H9 (cell line): Measurements from ENCODE around the gene GALNS. TPM values are rescaled to one million over a fixed set of nuclear protein-coding genes. Genes with fewer than 3 reads are reported as not detected.

Experiments
- DNase-seq: peaks from one replicate; pipeline ENCODE4 v3.0.0-alpha.2; 2017
- H2AFZ ChIP-seq: one replicate; pipeline ENCODE4 v1.6.1; 2013; ENCODE audit warnings: mild to moderate bottlenecking, low read length, control low read depth, moderate library complexity
- H2AK5ac ChIP-seq: 2 replicates; pipeline ENCODE4 v1.6.1; 2013; ENCODE audit warnings: low read length, control low read depth, mixed read lengths; ENCODE audit not compliant: insufficient read length
- H2BK120ac ChIP-seq: one replicate; pipeline ENCODE4 v1.6.1; 2013; ENCODE audit warnings: low read depth, mild to moderate bottlenecking, low read length, control low read depth, inconsistent platforms; ENCODE audit not compliant: poor library complexity, severe bottlenecking
- H2BK12ac ChIP-seq: 2 replicates; pipeline ENCODE4 v1.6.1; 2013; ENCODE audit warnings: low read length, control low read depth, mixed read lengths, low read depth; ENCODE audit not compliant: insufficient read length
- H2BK15ac ChIP-seq: 2 replicates; pipeline ENCODE4 v1.6.1; 2013; ENCODE audit warnings: low read depth, low read length, control low read depth
- H2BK20ac ChIP-seq: one replicate; pipeline ENCODE4 v1.6.1; 2013; ENCODE audit warnings: low read depth, mild to moderate bottlenecking, low read length, control low read depth, inconsistent platforms; ENCODE audit not compliant: poor library complexity, severe bottlenecking
- H2BK5ac ChIP-seq: 2 replicates; pipeline ENCODE4 v1.6.1; 2013; ENCODE audit warnings: low read length, control low read depth, mixed read lengths; ENCODE audit not compliant: insufficient read length
- H3K14ac ChIP-seq: 2 replicates; pipeline ENCODE4 v1.6.1; 2013; ENCODE audit warnings: low read length, control low read depth; ENCODE audit not compliant: insufficient read depth
- H3K18ac ChIP-seq: 2 replicates; pipeline ENCODE4 v1.6.1; 2013; ENCODE audit warnings: low read depth, mild to moderate bottlenecking, mixed read lengths, low read length, control low read depth; ENCODE audit not compliant: insufficient read length
- H3K23ac ChIP-seq: 2 replicates; pipeline ENCODE4 v1.6.1; 2013; ENCODE audit warnings: low read length, control low read depth, mixed read lengths, low read depth; ENCODE audit not compliant: insufficient read length
- H3K23me2 ChIP-seq: 2 replicates; pipeline ENCODE4 v1.6.1; 2013; ENCODE audit warnings: low read depth, mild to moderate bottlenecking, mixed read lengths, low read length, control low read depth; ENCODE audit not compliant: insufficient read length, poor library complexity, severe bottlenecking
- H3K27ac ChIP-seq: 2 replicates; pipeline ENCODE4 v1.5.1; 2013; ENCODE audit warnings: low read length, control low read depth, mixed read lengths, low read depth; ENCODE audit not compliant: insufficient read length
- H3K27me3 ChIP-seq: 2 replicates; pipeline ENCODE4 v1.6.1; 2013; ENCODE audit warnings: low read length, control low read depth, inconsistent platforms; ENCODE audit not compliant: insufficient read depth
- H3K4ac ChIP-seq: 2 replicates; pipeline ENCODE4 v1.6.1; 2013; ENCODE audit warnings: low read depth, mild to moderate bottlenecking, control low read depth, inconsistent platforms, low read length, moderate library complexity
- H3K4me1 ChIP-seq: 2 replicates; pipeline ENCODE4 v1.6.1; 2013; ENCODE audit warnings: low read length, control low read depth, inconsistent platforms; ENCODE audit not compliant: insufficient read depth
- H3K4me2 ChIP-seq: 2 replicates; pipeline ENCODE4 v1.6.1; 2013; ENCODE audit warnings: low read length, control low read depth, mixed read lengths; ENCODE audit not compliant: insufficient read length, insufficient read depth
- H3K56ac ChIP-seq: 2 replicates; pipeline ENCODE4 v1.6.1; 2013; ENCODE audit warnings: low read depth, mild to moderate bottlenecking, mixed read lengths, low read length, control low read depth; ENCODE audit not compliant: insufficient read length
- H3K79me1 ChIP-seq: 2 replicates; pipeline ENCODE4 v1.6.1; 2013; ENCODE audit warnings: low read depth, mild to moderate bottlenecking, moderate library complexity, low read length, control low read depth, inconsistent platforms; ENCODE audit not compliant: insufficient read depth, poor library complexity, severe bottlenecking
- H3K79me2 ChIP-seq: 2 replicates; pipeline ENCODE4 v1.6.1; 2013; ENCODE audit warnings: low read length, control low read depth, inconsistent platforms; ENCODE audit not compliant: insufficient read depth
- H3K9ac ChIP-seq: 2 replicates; pipeline ENCODE4 v1.6.1; 2013; ENCODE audit warnings: low read length, control low read depth, mixed read lengths; ENCODE audit not compliant: insufficient read length; ENCODE audit errors: extremely low read depth
- H3K9me3 ChIP-seq: one replicate; pipeline ENCODE4 v1.6.1; 2013; ENCODE audit warnings: low read depth, low read length, inconsistent platforms; ENCODE audit not compliant: control insufficient read depth
- H3T11ph ChIP-seq: one replicate; pipeline ENCODE4 v1.6.1; 2013; ENCODE audit warnings: mild to moderate bottlenecking, low read length, control low read depth, inconsistent platforms
- H4K20me1 ChIP-seq: one replicate; pipeline ENCODE4 v1.6.1; 2013; ENCODE audit not compliant: control insufficient read depth, insufficient read length, insufficient read depth
- H4K5ac ChIP-seq: 2 replicates; pipeline ENCODE4 v1.6.1; 2013; ENCODE audit warnings: low read depth, mild to moderate bottlenecking, mixed read lengths, low read length, control low read depth; ENCODE audit not compliant: insufficient read length
- H4K8ac ChIP-seq: replicated peaks from 2 replicates; pipeline ENCODE4 v1.6.1; 2013; ENCODE audit warnings: low read length, control low read depth, mixed read lengths, low read depth; ENCODE audit not compliant: insufficient read length
- H4K91ac ChIP-seq: 2 replicates; pipeline ENCODE4 v1.6.1; 2013; ENCODE audit warnings: low read depth, mild to moderate bottlenecking, moderate library complexity, mixed read lengths, low read length, control low read depth; ENCODE audit not compliant: insufficient read length
- H3K27ac Mint-ChIP-seq, 3 experiments: 2 replicates in 2 of 3; 3 replicates in 1 of 3; pipeline ENCODE4 v1.8.0; 2020 to 2021; ENCODE audit warnings: mixed read lengths in 3 of 3, mild to moderate bottlenecking in 1 of 3, moderate library complexity in 1 of 3
- H3K27me3 Mint-ChIP-seq: 2 replicates; pipeline ENCODE4 v1.8.0; 2021; ENCODE audit warnings: low read depth, mild to moderate bottlenecking, moderate library complexity, mixed read lengths
- H3K36me3 Mint-ChIP-seq, 3 experiments: 2 replicates in 2 of 3; 3 replicates in 1 of 3; pipeline ENCODE4 v1.8.0; 2020 to 2021; ENCODE audit warnings: low read depth in 3 of 3, mixed read lengths in 3 of 3; ENCODE audit not compliant: insufficient read depth in 1 of 3
- H3K4me1 Mint-ChIP-seq, 2 experiments: 2 replicates each; pipeline ENCODE4 v1.8.0; 2020; ENCODE audit warnings: mixed read lengths in 2 of 2
- H3K4me3 Mint-ChIP-seq, 2 experiments: 2 replicates in 1 of 2; 3 replicates in 1 of 2; pipeline ENCODE4 v1.8.0; 2020 to 2021; ENCODE audit warnings: mild to moderate bottlenecking in 2 of 2, mixed read lengths in 2 of 2, moderate library complexity in 1 of 2
- H3K9me3 Mint-ChIP-seq, 2 experiments: 2 replicates in 1 of 2; 3 replicates in 1 of 2; pipeline ENCODE4 v1.8.0; 2020; ENCODE audit warnings: mild to moderate bottlenecking in 2 of 2, mixed read lengths in 2 of 2, moderate library complexity in 1 of 2
- CTCF ChIP-seq: fragments of 200-600 bp; sonication (generic); conservative IDR thresholded peaks from 3 replicates; pipeline ENCODE4 v1.8.0; 2021; ENCODE audit warnings: antibody characterized with exemption, mild to moderate bottlenecking
- WGBS: extraction: QIAGEN DNeasy Blood & Tissue Kit; methylation state at CpG from one replicate; pipeline ENCODE4 v1.1.7; 2013; ENCODE audit warnings: missing lambda C conversion rate, low lambda C conversion rate, mixed read lengths; ENCODE audit not compliant: insufficient read length; ENCODE audit errors: extremely low coverage; 5-methylcytosine and 5-hydroxymethylcytosine counted together
- total RNA-seq: library from RNA; stranded (reverse); gene quantifications from 2 replicates; pipeline ENCODE4 v1.2.1, GENCODE V29; 2021

The GALNS gene
- total RNA-seq, 1 experiment from 2014 or later: 20.3 TPM

GRCh38 chr16:88867581-88868246 is 11.0 kb upstream of the GALNS start:
- no peak overlapping the region for H3K18ac ChIP-seq
- H2BK15ac ChIP-seq: no peak overlapping the region
- Mint-ChIP-seq H3K27ac (no peak overlapping the region), H3K4me3 (no peak overlapping the region), H3K4me1 (no peaks in the 10 kb centered on the region), H3K36me3 (no peaks in the 10 kb centered on the region), H3K9me3 (no peaks in the 10 kb centered on the region; a peak in 1 of 5 replicates), H3K27me3 (peaks cover 5% of the 10 kb centered on the region)
- H2AFZ ChIP-seq: no peak overlapping the region
- no peak overlapping the region for H3T11ph ChIP-seq
- no peak overlapping the region for H3K4me2 ChIP-seq
- no peak overlapping the region for H2BK12ac ChIP-seq
- no peak overlapping the region for H2BK5ac ChIP-seq
- no peak overlapping the region for H3K4ac ChIP-seq
- no peak overlapping the region for H3K27ac ChIP-seq
- H3K9ac ChIP-seq: no peak overlapping the region
- no peaks in the 10 kb centered on the region for H3K9me3 ChIP-seq
- no peaks in the 10 kb centered on the region for H3K27me3 ChIP-seq
- H4K20me1 ChIP-seq: no peaks in the 10 kb centered on the region
- H3K14ac ChIP-seq: no peak overlapping the region
- no CpG with 5 or more reads among the region's 24 CpGs for WGBS
- no peak overlapping the region for H4K5ac ChIP-seq
- no peak overlapping the region for H2BK120ac ChIP-seq
- no peak for DNase-seq
- no peak overlapping the region for H4K91ac ChIP-seq
- no peaks in the 10 kb centered on the region for H3K4me1 ChIP-seq
- no peaks in the 10 kb centered on the region for H3K79me2 ChIP-seq
- no peaks in the 10 kb centered on the region for H3K23me2 ChIP-seq
- no peak overlapping the region for H2AK5ac ChIP-seq
- no peak for TF ChIP-seq CTCF
- H2BK20ac ChIP-seq: no peak overlapping the region
- H3K79me1 ChIP-seq: no peaks in the 10 kb centered on the region
- no peak overlapping the region for H3K23ac ChIP-seq
- no peak overlapping the region for H3K56ac ChIP-seq
- H4K8ac ChIP-seq: no peak overlapping the region
